Measurements from ENCODE around the gene DLGAP4. TPM values are rescaled to one million over a fixed set of nuclear protein-coding genes. Genes with fewer than 3 reads are reported as not detected.
A peak's percentile ranks its signal among the peaks of the same experiment; 100 is the strongest.

The DLGAP4 gene
- total and polyA plus RNA-seq, 9 of the 15 experiments (the other 6 are each of a cell fraction or from before 2014, with no cell fraction given), result 0.31 to 34.1 (median 4.5) TPM

DNA sequence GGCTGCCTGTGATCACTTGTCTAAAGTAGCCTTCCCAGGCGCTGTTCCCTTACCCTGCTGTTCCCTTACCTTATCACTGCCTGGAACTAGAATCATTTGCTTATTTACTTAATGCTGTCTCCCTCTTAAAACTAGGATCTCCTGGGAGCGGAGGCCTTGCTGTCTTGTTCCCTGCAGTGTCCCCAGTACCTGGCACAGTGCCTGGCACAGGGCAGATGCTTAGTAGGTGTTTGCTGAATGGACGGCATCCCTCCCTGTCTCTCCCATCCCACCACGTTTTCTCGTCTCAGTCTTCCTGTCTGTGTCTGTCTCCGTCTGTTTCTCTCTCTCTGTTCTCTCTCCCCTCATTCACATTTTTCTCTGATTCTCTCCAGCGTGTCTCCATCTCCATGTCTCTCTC is 135.3 kb downstream of the DLGAP4 start:
- in situ Hi-C loops (cut with MboI), result loop anchor here (25.0 kb wide), 2 partner anchors 229 to 454 kb away; no protein-coding TSS in a partner anchor
- FAIRE-seq, result no peak
- Histone ChIP-seq H3K36me3 (ENCODE audit: control insufficient read depth, insufficient read depth, low read length) (no peaks in the 10 kb centered on the region), H3K79me2 (ENCODE audit: control insufficient read depth, insufficient read depth, low read length) (no peaks in the 10 kb centered on the region; the same call in 2 of the 3 replicates), H3K4me3 (no peak overlapping the region), H3K27me3 (ENCODE audit: control insufficient read depth in 2 of 2, insufficient read depth in 2 of 2, low read length in 2 of 2) (peaks cover 6 to 47% of the 10 kb centered on the region in 2 experiments; a peak in 3 of 5 replicates), H3K27ac (ENCODE audit: extremely low read depth, low read depth, low read length) (no peak overlapping the region), H2AFZ (ENCODE audit: low read depth, low read length) (no peak overlapping the region), H4K20me1 (replicated peaks; ENCODE audit: control insufficient read depth, insufficient read depth, low read length) (peaks cover 8% of the 10 kb centered on the region), H3K9me3 (replicated peaks; ENCODE audit: control insufficient read depth, insufficient read depth, low read depth, low read length) (no peaks in the 10 kb centered on the region), H3K4me1 (replicated peaks in 1 of 2; ENCODE audit: control insufficient read depth in 2 of 2, insufficient read depth in 2 of 2, low read length in 2 of 2) (peaks cover 0 to 10% of the 10 kb centered on the region in 2 experiments; a peak in 2 of 5 replicates), H3K9ac (ENCODE audit: insufficient read depth in 1 of 2, low read depth in 2 of 2, low read length in 2 of 2) (0 out of 4 replicates have a peak overlapping the region, but pooled peaks of 1 of the 2 experiments have one; percentile 35), H3K4me2 (ENCODE audit: insufficient read depth, low read length) (no peak overlapping the region), H3K9me1 (ENCODE audit: control insufficient read depth, insufficient read depth, low read length) (no peaks in the 10 kb centered on the region)
- 2% methylated on average over 7 of the region's 7 CpGs for WGBS (ENCODE audit: insufficient coverage, low coverage, missing lambda C conversion rate)
- no peak for ATAC-seq
- TF ChIP-seq RAD21 (CRISPR knock-in tag; conservative IDR thresholded peaks at IDR 0.05 in 1 of 2, IDR thresholded peaks at IDR 0.05 in 1 of 2) (0 out of 4 replicates have a peak, but pooled peaks of 1 of the 2 experiments have one; percentile 20), NFXL1 (CRISPR knock-in tag; IDR thresholded peaks at IDR 0.05) (no peak), AFF4 (CRISPR knock-in tag; IDR thresholded peaks at IDR 0.05) (no peak), STAT5B (CRISPR knock-in tag; IDR thresholded peaks at IDR 0.05) (no peak), ATF1 (CRISPR knock-in tag; IDR thresholded peaks at IDR 0.05) (no peak), ATF1 (tag; IDR thresholded peaks at IDR 0.05) (no peak)
- ChIA-PET CTCF (ENCODE audit: low intra/inter-chr PET ratio) (no interaction called here), POLR2A (no interaction called here)
- no TSS peak for BruUV-seq (replicated peaks)
- DNase-seq (ENCODE audit: extremely low read depth in 1 of 4, low spot score in 3 of 4), result no peak
- intact Hi-C loops (cut with micrococcal nuclease), result loop anchor here (2.0 kb wide), 1 partner anchor 51 kb away; no protein-coding TSS in a partner anchor

Data from K562 (cell line).